Mesendoderm (in vitro differentiated cells): Measurements from ENCODE around the gene OBSL1.

ENCODE experiments used
- DNase-seq: peaks from one replicate; pipeline ENCODE4 v3.0.0; 2013
- H2AK5ac ChIP-seq: 2 replicates; pipeline ENCODE4 v1.6.1; 2013; ENCODE audit warnings: low read length, inconsistent platforms
- H2BK120ac ChIP-seq: 2 replicates; pipeline ENCODE4 v1.6.1; 2013; ENCODE audit warnings: low read depth, mild to moderate bottlenecking, low read length, moderate library complexity, mixed read lengths
- H2BK15ac ChIP-seq: replicated peaks from 2 replicates; pipeline ENCODE4 v1.6.1; 2013; ENCODE audit warnings: low read depth, mild to moderate bottlenecking, moderate library complexity
- H2BK5ac ChIP-seq: 2 replicates; pipeline ENCODE4 v1.6.1; 2013; ENCODE audit warnings: low read length, inconsistent platforms
- H3K18ac ChIP-seq: 2 replicates; pipeline ENCODE4 v1.6.1; 2013; ENCODE audit warnings: mild to moderate bottlenecking, low read length, mixed read lengths
- H3K23ac ChIP-seq: one replicate; pipeline ENCODE4 v1.6.1; 2013; ENCODE audit warnings: low read length
- H3K27ac ChIP-seq: 2 replicates; pipeline ENCODE4 v1.5.1; 2013; ENCODE audit warnings: low read depth, mild to moderate bottlenecking, inconsistent platforms, low read length, moderate library complexity
- H3K27me3 ChIP-seq: 2 replicates; pipeline ENCODE4 v1.6.1; 2013; ENCODE audit warnings: low read length, control low read depth, mild to moderate bottlenecking, inconsistent platforms; ENCODE audit not compliant: insufficient read depth, poor library complexity
- H3K36me3 ChIP-seq: 2 replicates; pipeline ENCODE4 v1.6.1; 2013; ENCODE audit warnings: low read length, inconsistent platforms; ENCODE audit not compliant: control insufficient read depth, insufficient read depth
- H3K4ac ChIP-seq: one replicate; pipeline ENCODE4 v1.6.1; 2013; ENCODE audit warnings: low read depth, mild to moderate bottlenecking, low read length, moderate library complexity
- H3K4me1 ChIP-seq: 2 replicates; pipeline ENCODE4 v1.6.1; 2013; ENCODE audit warnings: low read depth, low read length, inconsistent platforms; ENCODE audit not compliant: control insufficient read depth
- H3K4me2 ChIP-seq: 2 replicates; pipeline ENCODE4 v1.6.1; 2013; ENCODE audit warnings: low read length
- H3K4me3 ChIP-seq: 2 replicates; pipeline ENCODE4 v1.5.1; 2013; ENCODE audit warnings: mild to moderate bottlenecking, low read length
- H3K56ac ChIP-seq: one replicate; pipeline ENCODE4 v1.6.1; 2013; ENCODE audit warnings: low read length
- H3K79me1 ChIP-seq: 2 replicates; pipeline ENCODE4 v1.6.1; 2013; ENCODE audit warnings: low read length, inconsistent platforms
- H3K79me2 ChIP-seq: 2 replicates; pipeline ENCODE4 v1.6.1; 2013; ENCODE audit warnings: mild to moderate bottlenecking, low read length; ENCODE audit not compliant: control insufficient read depth, insufficient read depth
- H3K9ac ChIP-seq: 2 replicates; pipeline ENCODE4 v1.6.1; 2013; ENCODE audit warnings: low read length, inconsistent platforms
- H4K5ac ChIP-seq: one replicate; pipeline ENCODE4 v1.6.1; 2013; ENCODE audit warnings: low read length
- H4K8ac ChIP-seq: one replicate; pipeline ENCODE4 v1.6.1; 2013; ENCODE audit warnings: low read depth, mild to moderate bottlenecking, control low read depth, low read length, moderate library complexity
- WGBS: extraction: QIAGEN DNeasy Blood & Tissue Kit; methylation state at CpG from one replicate; pipeline ENCODE4 v1.1.7; 2013; ENCODE audit warnings: low lambda C conversion rate, missing lambda C conversion rate; ENCODE audit not compliant: insufficient coverage; ENCODE audit errors: extremely low coverage; 5-methylcytosine and 5-hydroxymethylcytosine counted together

The OBSL1 gene

DNA sequence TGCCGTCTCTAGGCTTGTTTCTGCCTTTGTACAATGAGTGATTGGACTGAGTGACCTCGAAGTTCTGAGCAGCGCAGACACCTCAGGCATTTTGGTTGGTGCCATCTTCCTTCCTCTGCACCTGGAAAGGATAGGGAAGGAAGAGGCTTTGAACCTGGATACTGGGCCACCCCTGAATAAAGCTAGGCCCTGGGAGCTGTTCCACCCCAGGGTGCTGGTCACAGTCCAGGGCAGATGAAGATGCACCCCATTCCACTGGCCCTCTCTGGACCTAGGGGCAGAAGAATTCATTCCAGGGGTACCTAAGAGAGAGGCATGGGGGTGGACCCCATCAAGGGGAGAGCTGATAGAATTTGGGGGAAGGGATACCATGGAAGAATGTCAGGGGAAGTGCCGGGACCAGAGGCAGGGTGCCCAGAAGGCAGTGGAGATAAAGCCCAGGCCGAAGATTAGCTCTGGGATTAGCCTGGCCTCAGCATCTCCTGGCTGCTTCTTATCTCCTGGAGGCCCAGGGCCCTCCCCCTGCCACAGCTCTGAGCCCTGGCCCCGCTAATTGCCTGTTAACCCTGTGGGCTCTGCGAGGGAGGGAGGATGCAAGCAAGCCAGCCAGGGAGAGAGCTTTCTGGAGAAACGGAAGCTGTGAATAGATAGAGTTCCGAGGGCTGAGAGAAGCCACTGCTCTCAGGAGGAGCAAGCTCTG, 45.7 kb downstream of the OBSL1 start:
- Histone ChIP-seq H3K23ac (no peak overlapping the region), H4K5ac (no peak overlapping the region), H3K9ac (no peak overlapping the region), H3K4me3 (no peak overlapping the region), H3K36me3 (no peaks in the 10 kb centered on the region), H3K27me3 (no peaks in the 10 kb centered on the region), H3K18ac (no peak overlapping the region), H2BK15ac (no peak overlapping the region), H3K27ac (no peak overlapping the region), H2AK5ac (no peak overlapping the region), H3K4me1 (peaks cover 11% of the 10 kb centered on the region), H3K79me1 (no peaks in the 10 kb centered on the region), H3K4me2 (no peak overlapping the region), H3K56ac (peak overlapping the region; percentile 66), H4K8ac (no peak overlapping the region), H2BK5ac (no peak overlapping the region), H2BK120ac (no peak overlapping the region), H3K4ac (no peak overlapping the region), H3K79me2 (no peaks in the 10 kb centered on the region)
- DNase-seq: peak; percentile 95
- WGBS: no CpG with 5 or more reads among the region's 9 CpGs

DNA sequence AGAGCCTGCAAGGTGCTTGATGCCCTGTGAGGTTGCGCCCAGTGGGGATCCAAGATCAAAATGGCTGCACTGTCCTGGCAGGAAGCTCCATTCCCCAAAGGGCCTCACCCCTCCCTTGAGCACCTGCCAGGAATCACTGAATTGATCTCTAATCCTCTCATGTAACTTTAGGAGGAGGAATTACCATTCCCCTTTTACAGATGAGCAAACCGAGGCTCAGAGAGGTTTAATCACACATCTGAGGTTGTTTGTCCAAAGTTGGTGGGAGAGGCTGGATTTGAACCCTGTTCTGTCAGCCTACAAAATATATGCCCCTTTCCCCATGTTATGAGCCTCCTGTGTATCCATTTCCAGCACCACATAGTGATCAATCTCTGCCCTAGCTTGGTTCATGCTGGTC, 46.5 kb downstream of the OBSL1 start:
- Histone ChIP-seq H3K23ac (no peak overlapping the region), H3K4me1 (peaks cover 11% of the 10 kb centered on the region), H4K8ac (no peak overlapping the region), H2AK5ac (no peak overlapping the region), H3K79me2 (no peaks in the 10 kb centered on the region), H3K4ac (no peak overlapping the region), H2BK15ac (no peak overlapping the region), H3K56ac (no peak overlapping the region), H3K79me1 (no peaks in the 10 kb centered on the region), H4K5ac (no peak overlapping the region), H3K36me3 (no peaks in the 10 kb centered on the region), H3K27me3 (no peaks in the 10 kb centered on the region), H3K18ac (no peak overlapping the region), H3K27ac (no peak overlapping the region), H2BK120ac (no peak overlapping the region), H3K4me3 (no peak overlapping the region), H2BK5ac (no peak overlapping the region), H3K4me2 (no peak overlapping the region), H3K9ac (no peak overlapping the region)
- DNase-seq: no peak
- WGBS: no CpG with 5 or more reads among the region's 2 CpGs

DNA sequence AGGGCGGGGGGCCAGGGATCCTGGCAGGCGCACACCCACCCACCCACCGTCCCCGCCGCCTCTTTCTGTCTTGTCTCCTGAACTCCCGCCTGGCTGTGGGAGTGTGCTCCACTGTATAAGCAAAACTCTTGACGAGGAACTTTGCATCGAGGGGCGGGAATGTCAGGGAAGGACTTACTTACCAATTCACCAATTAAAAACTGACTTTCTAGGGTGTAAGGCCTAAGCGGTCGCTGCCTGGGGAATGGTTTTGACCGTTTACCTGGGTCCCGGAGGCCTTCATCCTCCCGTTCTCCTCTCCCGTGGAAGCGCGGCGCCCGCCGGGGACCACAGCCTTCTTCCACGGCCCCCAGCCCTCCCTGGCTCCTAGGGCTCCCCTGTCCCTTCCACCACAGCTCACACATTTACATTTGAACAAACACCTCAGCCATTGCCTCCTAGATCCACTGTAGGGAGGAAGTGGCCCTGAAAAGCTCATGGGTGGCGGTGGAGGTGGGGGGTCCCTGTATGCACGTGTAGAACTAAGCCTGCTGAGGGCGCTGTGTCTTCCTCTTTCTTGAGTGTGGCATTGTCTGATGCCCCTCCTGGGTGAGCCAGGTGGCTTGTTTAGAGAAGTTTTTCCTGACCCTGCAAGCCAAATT, 48.2 kb downstream of the OBSL1 start:
- no peak overlapping the region for H2BK15ac ChIP-seq
- H2BK120ac ChIP-seq: no peak overlapping the region
- H3K79me2 ChIP-seq: no peaks in the 10 kb centered on the region
- peak overlapping the region; percentile 46 for H3K18ac ChIP-seq
- no peak overlapping the region for H3K27ac ChIP-seq
- H3K4me3 ChIP-seq: no peak overlapping the region
- H3K4me1 ChIP-seq: peaks cover 11% of the 10 kb centered on the region
- no peak overlapping the region for H2BK5ac ChIP-seq
- peak overlapping the region; percentile 66 for H3K4ac ChIP-seq
- H3K36me3 ChIP-seq: no peaks in the 10 kb centered on the region
- no CpG with 5 or more reads among the region's 24 CpGs for WGBS
- H3K4me2 ChIP-seq: peak overlapping the region; percentile 28
- no peaks in the 10 kb centered on the region for H3K79me1 ChIP-seq
- H3K9ac ChIP-seq: peak overlapping the region; percentile 47
- H3K56ac ChIP-seq: peak overlapping the region; percentile 78
- H4K8ac ChIP-seq: no peak overlapping the region
- no peak overlapping the region for H3K23ac ChIP-seq
- no peak overlapping the region for H4K5ac ChIP-seq
- H2AK5ac ChIP-seq: no peak overlapping the region
- peak; percentile 57 for DNase-seq
- no peaks in the 10 kb centered on the region for H3K27me3 ChIP-seq

GRCh38 chr2:219522111-219523030, 49.0 kb downstream of the OBSL1 start:
- Histone ChIP-seq H3K23ac (no peak overlapping the region), H2BK15ac (no peak overlapping the region), H3K79me2 (no peaks in the 10 kb centered on the region), H3K18ac (peak overlapping the region; percentile 46), H3K4me1 (peaks cover 11% of the 10 kb centered on the region), H3K56ac (peak overlapping the region; percentile 80), H3K36me3 (no peaks in the 10 kb centered on the region), H2BK120ac (no peak overlapping the region), H4K8ac (no peak overlapping the region), H3K27ac (peak overlapping the region; percentile 10), H2AK5ac (no peak overlapping the region), H3K27me3 (no peaks in the 10 kb centered on the region), H3K79me1 (no peaks in the 10 kb centered on the region), H3K4ac (peak overlapping the region; percentile 66), H3K9ac (peak overlapping the region; percentile 44), H3K4me3 (no peak overlapping the region), H3K4me2 (peak overlapping the region; percentile 28), H4K5ac (no peak overlapping the region), H2BK5ac (no peak overlapping the region)
- WGBS: no CpG with 5 or more reads among the region's 70 CpGs
- DNase-seq: peak; percentile 78

GRCh38 chr2:219521066-219521880, 50.1 kb downstream of the OBSL1 start:
- Histone ChIP-seq H4K5ac (no peak overlapping the region), H3K9ac (peak overlapping the region; percentile 44), H2BK5ac (no peak overlapping the region), H2AK5ac (no peak overlapping the region), H3K36me3 (no peaks in the 10 kb centered on the region), H4K8ac (no peak overlapping the region), H3K79me2 (no peaks in the 10 kb centered on the region), H2BK120ac (no peak overlapping the region), H3K4me2 (peak overlapping the region; percentile 28), H3K18ac (no peak overlapping the region), H3K4me3 (no peak overlapping the region), H3K4me1 (peaks cover 10% of the 10 kb centered on the region), H3K56ac (peak overlapping the region; percentile 80), H3K23ac (no peak overlapping the region), H3K27me3 (no peaks in the 10 kb centered on the region), H2BK15ac (no peak overlapping the region), H3K79me1 (no peaks in the 10 kb centered on the region), H3K4ac (no peak overlapping the region), H3K27ac (no peak overlapping the region)
- peak; percentile 92 for DNase-seq
- no CpG with 5 or more reads among the region's 14 CpGs for WGBS
